ENCODE results near the gene CNN2.

CNN2 gene

GRCh38 chr19:1063030-1063908 is 36.9 kb downstream of the CNN2 start:
- Mint-ChIP-seq H3K4me3 (no peak overlapping the region), H3K36me3 (peaks cover 39% of the 10 kb centered on the region in 2 donors), H3K9me3 (peaks cover 0 to 9% of the 10 kb centered on the region in 2 donors), H3K27ac (peak overlapping the region; percentile 65), H3K4me1 (peaks cover 23 to 34% of the 10 kb centered on the region in 2 donors), H3K27me3 (no peaks in the 10 kb centered on the region)
- DNase-seq (no peak), ATAC-seq (replicated peaks) (no peak)

GRCh38 chr19:1063909-1064660 is 37.7 kb downstream of the CNN2 start:
- Mint-ChIP-seq H3K4me3 (peak overlapping the region in 1 of 2 donors; percentile 44), H3K27me3 (no peaks in the 10 kb centered on the region), H3K36me3 (peaks cover 40 to 42% of the 10 kb centered on the region in 2 donors), H3K27ac (peak overlapping the region; percentile 77), H3K9me3 (peaks cover 0 to 6% of the 10 kb centered on the region in 2 donors), H3K4me1 (peaks cover 30 to 42% of the 10 kb centered on the region in 2 donors)
- DNase-seq (no peak), ATAC-seq (replicated peaks) (no peak)

- DNase-seq (no peak), ATAC-seq (replicated peaks) (peak; percentile 45 to 49)
- Mint-ChIP-seq H3K4me3 (peak overlapping the region; percentile 43 to 91), H3K27me3 (no peaks in the 10 kb centered on the region), H3K36me3 (peaks cover 37 to 39% of the 10 kb centered on the region in 2 donors), H3K9me3 (peaks cover 0 to 6% of the 10 kb centered on the region in 2 donors), H3K27ac (peak overlapping the region; percentile 34), H3K4me1 (peaks cover 33 to 50% of the 10 kb centered on the region in 2 donors)
Measured at GRCh38 chr19:1064661-1065605, 38.5 kb downstream of the CNN2 start.

- ATAC-seq (replicated peaks) (no peak), DNase-seq (no peak)
- Mint-ChIP-seq H3K27ac (peak overlapping the region; percentile 75), H3K4me1 (peaks cover 33 to 50% of the 10 kb centered on the region in 2 donors), H3K4me3 (peak overlapping the region; percentile 64 to 91), H3K9me3 (peaks cover 0 to 6% of the 10 kb centered on the region in 2 donors), H3K27me3 (no peaks in the 10 kb centered on the region), H3K36me3 (peaks cover 31 to 36% of the 10 kb centered on the region in 2 donors)
Measured at GRCh38 chr19:1065606-1066109, 39.2 kb downstream of the CNN2 start.

GRCh38 chr19:1066251-1066747 is 39.9 kb downstream of the CNN2 start:
- DNase-seq = no peak
- H3K27me3 Mint-ChIP-seq = no peaks in the 10 kb centered on the region
- no peak for ATAC-seq (replicated peaks)
- H3K4me1 Mint-ChIP-seq = peaks cover 33 to 50% of the 10 kb centered on the region in 2 donors
- H3K27ac Mint-ChIP-seq = peak overlapping the region; percentile 83
- H3K4me3 Mint-ChIP-seq = peak overlapping the region; percentile 91
- H3K36me3 Mint-ChIP-seq = peaks cover 29 to 36% of the 10 kb centered on the region in 2 donors
- peaks cover 0 to 6% of the 10 kb centered on the region in 2 donors for H3K9me3 Mint-ChIP-seq

GRCh38 chr19:1066748-1067340 is 40.4 kb downstream of the CNN2 start, which contains the start of gene ARHGAP45:
ARHGAP45 (plus strand) TSS chr19:1067167; CDS start chr19:1067406, 239 bp downstream.
- ATAC-seq (replicated peaks) (peak; percentile 56 to 64), DNase-seq (peak; percentile 75)
- H3K27me3 Mint-ChIP-seq = no peaks in the 10 kb centered on the region
- peaks cover 28 to 35% of the 10 kb centered on the region in 2 donors for H3K36me3 Mint-ChIP-seq
- peaks cover 0 to 6% of the 10 kb centered on the region in 2 donors for H3K9me3 Mint-ChIP-seq
- H3K27ac Mint-ChIP-seq = peak within 1 kb of the TSS; percentile 97
- peaks cover 36 to 52% of the 10 kb centered on the region in 2 donors for H3K4me1 Mint-ChIP-seq
- peak within 1 kb of the TSS; percentile 91 for H3K4me3 Mint-ChIP-seq

GRCh38 chr19:1067341-1067957 is 41.0 kb downstream of the CNN2 start:
- peak overlapping the region; percentile 97 for H3K27ac Mint-ChIP-seq
- peaks cover 27 to 38% of the 10 kb centered on the region in 2 donors for H3K36me3 Mint-ChIP-seq
- DNase-seq (no peak), ATAC-seq (replicated peaks) (peak; percentile 49 to 57)
- peaks cover 38 to 54% of the 10 kb centered on the region in 2 donors for H3K4me1 Mint-ChIP-seq
- peak overlapping the region; percentile 91 for H3K4me3 Mint-ChIP-seq
- peaks cover 0 to 4% of the 10 kb centered on the region in 2 donors for H3K9me3 Mint-ChIP-seq
- no peaks in the 10 kb centered on the region for H3K27me3 Mint-ChIP-seq

- Mint-ChIP-seq H3K9me3 (peaks cover 0 to 2% of the 10 kb centered on the region in 2 donors), H3K36me3 (peaks cover 32 to 37% of the 10 kb centered on the region in 2 donors), H3K27me3 (no peaks in the 10 kb centered on the region), H3K27ac (peak overlapping the region; percentile 97), H3K4me1 (peaks cover 45 to 61% of the 10 kb centered on the region in 2 donors), H3K4me3 (peak overlapping the region; percentile 91)
- peak; percentile 15 to 30 for ATAC-seq (replicated peaks)
- no peak for DNase-seq
Measured at GRCh38 chr19:1068009-1069001, 41.9 kb downstream of the CNN2 start.

- Mint-ChIP-seq H3K4me1 (peaks cover 42 to 63% of the 10 kb centered on the region in 2 donors), H3K4me3 (peak overlapping the region; percentile 91), H3K36me3 (peaks cover 28 to 33% of the 10 kb centered on the region in 2 donors), H3K9me3 (no peaks in the 10 kb centered on the region), H3K27me3 (no peaks in the 10 kb centered on the region), H3K27ac (peak overlapping the region; percentile 95)
- DNase-seq (peak; percentile 60), ATAC-seq (replicated peaks) (peak; percentile 41 to 42)
Measured at GRCh38 chr19:1069009-1069779, 42.8 kb downstream of the CNN2 start.

GRCh38 chr19:1070576-1070930 is 44.1 kb downstream of the CNN2 start:
- Mint-ChIP-seq H3K4me1 (peaks cover 32 to 57% of the 10 kb centered on the region in 2 donors), H3K4me3 (no peak overlapping the region), H3K27ac (no peak overlapping the region), H3K36me3 (peaks cover 31 to 37% of the 10 kb centered on the region in 2 donors), H3K27me3 (no peaks in the 10 kb centered on the region), H3K9me3 (no peaks in the 10 kb centered on the region)
- DNase-seq (no peak), ATAC-seq (replicated peaks) (no peak)
